Measurements from ENCODE around the gene MED10. TPM values are rescaled to one million over a fixed set of nuclear protein-coding genes. Genes with fewer than 3 reads are reported as not detected.

MED10 gene
- total RNA-seq, 1 experiment from 2014 or later: 30.0 TPM

GRCh38 chr5:6399980-6400910 is 21.9 kb upstream of the MED10 start:
- no peak for DNase-seq (ENCODE audit: extremely low read depth, low read depth)

- DNase-seq (ENCODE audit: extremely low read depth, low read depth): no peak
Measured at GRCh38 chr5:6398570-6399230, 20.4 kb upstream of the MED10 start.

- DNase-seq (ENCODE audit: extremely low read depth, low read depth): no peak
Measured at GRCh38 chr5:6397536-6398269, 19.4 kb upstream of the MED10 start.

GRCh38 chr5:6396836-6397535 is 18.6 kb upstream of the MED10 start:
- no peak for DNase-seq (ENCODE audit: extremely low read depth, low read depth)

- DNase-seq (ENCODE audit: extremely low read depth, low read depth): no peak
Measured at GRCh38 chr5:6396043-6396442, 17.7 kb upstream of the MED10 start.

GRCh38 chr5:6395621-6396020 is 17.3 kb upstream of the MED10 start:
- no peak for DNase-seq (ENCODE audit: extremely low read depth, low read depth)

GRCh38 chr5:6395102-6395445 is 16.7 kb upstream of the MED10 start:
- no peak for DNase-seq (ENCODE audit: extremely low read depth, low read depth)

GRCh38 chr5:6394429-6395101 is 16.2 kb upstream of the MED10 start:
- DNase-seq (ENCODE audit: extremely low read depth, low read depth): no peak

- no peak for DNase-seq (ENCODE audit: extremely low read depth, low read depth)
Measured at GRCh38 chr5:6393596-6394194, 15.3 kb upstream of the MED10 start.

GRCh38 chr5:6392561-6392960 is 14.2 kb upstream of the MED10 start:
- DNase-seq (ENCODE audit: extremely low read depth, low read depth): no peak

GRCh38 chr5:6391151-6391550 is 12.8 kb upstream of the MED10 start:
- no peak for DNase-seq (ENCODE audit: extremely low read depth, low read depth)

- no peak for DNase-seq (ENCODE audit: extremely low read depth, low read depth)
Measured at GRCh38 chr5:6389946-6390530, 11.7 kb upstream of the MED10 start.

GRCh38 chr5:6389397-6389796 is 11.1 kb upstream of the MED10 start:
- DNase-seq (ENCODE audit: extremely low read depth, low read depth): no peak

GRCh38 chr5:6387970-6388369 is 9.6 kb upstream of the MED10 start:
- no peak for DNase-seq (ENCODE audit: extremely low read depth, low read depth)

- no peak for DNase-seq (ENCODE audit: extremely low read depth, low read depth)
Measured at GRCh38 chr5:6386271-6386670, 7.9 kb upstream of the MED10 start.

- no peak for DNase-seq (ENCODE audit: extremely low read depth, low read depth)
Measured at GRCh38 chr5:6384856-6385255, 6.5 kb upstream of the MED10 start.

- DNase-seq (ENCODE audit: extremely low read depth, low read depth): no peak
Measured at GRCh38 chr5:6383376-6383775, 5.0 kb upstream of the MED10 start.

- no peak for DNase-seq (ENCODE audit: extremely low read depth, low read depth)
Measured at GRCh38 chr5:6379246-6379645, 899 bp upstream of the MED10 start.

GRCh38 chr5:6378766-6379103 is 388 bp upstream of the MED10 start:
- no peak for DNase-seq (ENCODE audit: extremely low read depth, low read depth)

- no peak for DNase-seq (ENCODE audit: extremely low read depth, low read depth)
Measured at GRCh38 chr5:6377582-6377904, 804 bp downstream of the MED10 start.

Measured in NCI-H460 (cell line).